GM12878 (cell line): Measurements from ENCODE around the gene AFF1. TPM values are rescaled to one million over a fixed set of nuclear protein-coding genes. Genes with fewer than 3 reads are reported as not detected.

Experiments
- ATAC-seq: fragments of 200-7000 bp; cut with Tn5 transposase; 3 replicates; pipeline ENCODE4 v1.9.1; 2020; ENCODE audit warnings: mild to moderate bottlenecking, moderate library complexity
- BruUV-seq: library from RNA; stranded (reverse); fragments of 400-500 nt; replicated peaks from 2 replicates; lab custom pipeline; 2021; lab: Mats Ljungman, UMichigan
- CTCF ChIA-PET: fragments of 300-600 bp; sonication (Branson Sonifier 250); formaldehyde crosslinking; extraction: SDS; loops from one replicate; lab custom pipeline; 2021; ENCODE audit warnings: inconsistent platforms; lab: Yijun Ruan, JAX
- POLR2A ChIA-PET: fragments of 350-600 bp; formaldehyde crosslinking; extraction: SDS; loops from one replicate; lab custom pipeline; 2021; ENCODE audit warnings: inconsistent platforms; lab: Charles Lee
- RAD21 ChIA-PET: fragments of 300-600 bp; sonication (Branson Sonifier 250); formaldehyde crosslinking; loops from one replicate; lab custom pipeline; 2023; ENCODE audit warnings: antibody characterized with exemption; ENCODE audit not compliant: unreplicated experiment; lab: Charles Lee
- SMC1A ChIA-PET: fragments of 300-600 bp; sonication (Branson Sonifier 250); formaldehyde crosslinking; loops from one replicate; lab custom pipeline; 2023; ENCODE audit not compliant: unreplicated experiment, uncharacterized antibody; lab: Charles Lee
- DNase-seq: peaks from one replicate; pipeline ENCODE4 v3.0.0-alpha.2; 2011; ENCODE audit warnings: low read depth, low spot score
- FAIRE-seq: peaks from 3 replicates; lab custom pipeline; 2011; peaks lifted over from hg19 to GRCh38; lab: Jason Lieb, UNC
- H2AFZ ChIP-seq: 2 replicates; pipeline ENCODE4 v1.6.0; 2011; ENCODE audit warnings: low read depth, low read length, control low read depth; ENCODE audit not compliant: control insufficient read depth
- H3K27ac ChIP-seq: 2 replicates; pipeline ENCODE4 v1.5.1; 2011; ENCODE audit warnings: control low read depth; ENCODE audit not compliant: control insufficient read depth, insufficient read depth
- H3K27me3 ChIP-seq, 2 experiments: replicated peaks in 1 of 2; 2 replicates each; pipeline versions ENCODE4 v1.6.0 to v1.6.1; 2011; ENCODE audit warnings: low read length in 1 of 2; ENCODE audit not compliant: control insufficient read depth in 2 of 2, insufficient read depth in 2 of 2
- H3K36me3 ChIP-seq, 2 experiments: 2 replicates each; pipeline ENCODE4 v1.5.1; 2011; ENCODE audit warnings: low read length in 1 of 2; ENCODE audit not compliant: control insufficient read depth in 2 of 2, insufficient read depth in 2 of 2
- H3K4me1 ChIP-seq: 2 replicates; pipeline ENCODE4 v1.6.1; 2011; ENCODE audit warnings: mild to moderate bottlenecking, low read length, moderate library complexity, mixed read lengths; ENCODE audit not compliant: control insufficient read depth, insufficient read depth
- H3K4me2 ChIP-seq: 2 replicates; pipeline ENCODE4 v1.6.0; 2011; ENCODE audit warnings: control low read depth; ENCODE audit not compliant: control insufficient read depth, insufficient read depth
- H3K4me3 ChIP-seq: fragments of 200-600 bp; sonication (generic); 2 replicates; pipeline ENCODE4 v1.5.1; 2016
- H3K79me2 ChIP-seq: 2 replicates; pipeline ENCODE4 v1.6.0; 2011; ENCODE audit warnings: low read length; ENCODE audit not compliant: control insufficient read depth, insufficient read depth
- H3K9ac ChIP-seq: 2 replicates; pipeline ENCODE4 v1.8.0; 2011; ENCODE audit warnings: low read length, control low read depth, mixed read lengths; ENCODE audit not compliant: control insufficient read depth, insufficient read depth
- H3K9me3 ChIP-seq: replicated peaks from 3 replicates; pipeline ENCODE4 v1.5.1; 2011; ENCODE audit warnings: mild to moderate bottlenecking, low read length; ENCODE audit not compliant: control insufficient read depth, insufficient read depth
- H4K20me1 ChIP-seq: 2 replicates; pipeline ENCODE4 v1.6.0; 2011; ENCODE audit not compliant: control insufficient read depth, insufficient read depth
- CBX3 ChIP-seq: fragments of 200-600 bp; sonication (generic); IDR thresholded peaks from 2 replicates; pipeline ENCODE4 v1.6.1; 2016; ENCODE audit warnings: low read depth, borderline replicate concordance
- CBX5 ChIP-seq: sonication (generic); IDR thresholded peaks from 2 replicates; pipeline ENCODE4 v1.6.1; 2016; ENCODE audit warnings: low read depth, moderate library complexity, mild to moderate bottlenecking, inconsistent platforms
- MYB ChIP-seq: fragments of 150-350 bp; IDR thresholded peaks from 2 replicates; pipeline ENCODE4 v1.6.1; 2014; ENCODE audit warnings: mild to moderate bottlenecking, low read depth, low read length, borderline replicate concordance
- RFX5 ChIP-seq: IDR thresholded peaks from 2 replicates; pipeline ENCODE4 v1.6.1; 2011; ENCODE audit warnings: low read depth, low read length, improper control_type of control experiment
- RUNX3 ChIP-seq: IDR thresholded peaks from 2 replicates; pipeline ENCODE4 v1.6.1; 2012; ENCODE audit warnings: low read length, inconsistent platforms
- WGBS: methylation state at CpG from one replicate; pipeline ENCODE4 v1.1.6; 2016; ENCODE audit warnings: low lambda C conversion rate; ENCODE audit not compliant: insufficient replicate concordance, insufficient coverage; ENCODE audit errors: missing lambda C conversion rate; 5-methylcytosine and 5-hydroxymethylcytosine counted together
- in situ Hi-C: fragments of 300-500 bp; cut with MboI; formaldehyde crosslinking; loops from 9 replicates; pipeline ENCODE4 v1.14.3; 2018; ENCODE audit warnings: mixed read lengths
- intact Hi-C: fragments of 100-400 bp; cut with micrococcal nuclease; formaldehyde crosslinking; loops from one replicate; pipeline ENCODE4 v1.14.2; 2022; ENCODE audit not compliant: unreplicated experiment
- polyA plus RNA-seq, 11 experiments: library from polyadenylated mRNA; depleted of rRNA in 4 of 11; unstranded in 6 of 11; stranded (reverse) in 5 of 11; fragments of >200 nt; fragmentation: Nextera tagmentation in 4 of 11; fragmentation: Illumina TruSeq in 1 of 11; extraction: Ambion mirVana in 4 of 11; extraction: Trizol in 1 of 11; gene quantifications; 1 replicate in 1 of 11; 2 replicates in 10 of 11; pipeline versions ENCODE4 v1.2.1 to v1.2.3, GENCODE V29; 2011 to 2016; ENCODE audit warnings: inconsistent platforms in 2 of 11, missing spikeins in 2 of 11, low read depth in 1 of 11
- total RNA-seq, 4 experiments: library from RNA; depleted of rRNA in 3 of 4; stranded (reverse); fragments of >200 nt in 3 of 4; fragmentation: Illumina TruSeq in 1 of 4; extraction: Trizol in 1 of 4; gene quantifications; 2 replicates each; pipeline versions ENCODE4 v1.2.1 to v1.2.3, GENCODE V29; 2013 to 2021
- TF ChIP-seq, protein P1 (sequence below): fragments of 450-650 bp; IDR thresholded peaks from 2 replicates; pipeline ENCODE4 v1.6.1; 2017; ENCODE audit warnings: mild to moderate bottlenecking
- TF ChIP-seq, protein P2 (sequence below): IDR thresholded peaks from 2 replicates; pipeline ENCODE4 v1.6.1; 2011; ENCODE audit warnings: mild to moderate bottlenecking, low read depth, low read length, moderate library complexity; ENCODE audit not compliant: insufficient replicate concordance

The AFF1 gene
- total and polyA plus RNA-seq, 10 of the 15 experiments (the other 5 are each of a cell fraction or from before 2014, with no cell fraction given): 3.5 to 56.1 (median 21.5) TPM

GRCh38 chr4:86971355-86971683, 36.5 kb downstream of the AFF1 start:
- ChIA-PET RAD21 (interaction anchor here (0.5 to 1.9 kb wide), 8 partner anchors 8 to 1563 kb away, joined by 3 to 6 read pairs (median 4); no protein-coding TSS in a partner anchor), SMC1A (interaction anchor here (0.8 to 2.2 kb wide), 14 partner anchors 10 to 121 kb away, joined by 3 to 12 read pairs (median 4); partner anchors contain the start of gene AFF1), CTCF (interaction anchor here (1.0 to 1.7 kb wide), 5 partner anchors 9 to 473 kb away, joined by 3 to 7 read pairs (median 4); no protein-coding TSS in a partner anchor), POLR2A (interaction anchor here (0.6 to 2.9 kb wide), 5 partner anchors 11 to 33 kb away, joined by 3 to 25 read pairs (median 6); no protein-coding TSS in a partner anchor)
- intact Hi-C loops: no loop called here
- BruUV-seq: no TSS peak
- H3K27ac ChIP-seq: no peak overlapping the region; the same call in 1 of the 2 replicates
- H3K9ac ChIP-seq: no peak overlapping the region
- no peak overlapping the region for H2AFZ ChIP-seq
- ATAC-seq (no peak), FAIRE-seq (no peak), DNase-seq (no peak)
- no peaks in the 10 kb centered on the region for H4K20me1 ChIP-seq
- H3K79me2 ChIP-seq: peaks cover 66% of the 10 kb centered on the region
- no peak overlapping the region for H3K4me3 ChIP-seq
- no peak overlapping the region for H3K4me2 ChIP-seq
- no peaks in the 10 kb centered on the region for H3K9me3 ChIP-seq
- in situ Hi-C loops: no loop called here
- H3K27me3 ChIP-seq: no peaks in the 10 kb centered on the region
- no peak for TF ChIP-seq RFX5
- TF ChIP-seq CBX3: no peak
- no peak for TF ChIP-seq RUNX3
- TF ChIP-seq, protein P1, sequence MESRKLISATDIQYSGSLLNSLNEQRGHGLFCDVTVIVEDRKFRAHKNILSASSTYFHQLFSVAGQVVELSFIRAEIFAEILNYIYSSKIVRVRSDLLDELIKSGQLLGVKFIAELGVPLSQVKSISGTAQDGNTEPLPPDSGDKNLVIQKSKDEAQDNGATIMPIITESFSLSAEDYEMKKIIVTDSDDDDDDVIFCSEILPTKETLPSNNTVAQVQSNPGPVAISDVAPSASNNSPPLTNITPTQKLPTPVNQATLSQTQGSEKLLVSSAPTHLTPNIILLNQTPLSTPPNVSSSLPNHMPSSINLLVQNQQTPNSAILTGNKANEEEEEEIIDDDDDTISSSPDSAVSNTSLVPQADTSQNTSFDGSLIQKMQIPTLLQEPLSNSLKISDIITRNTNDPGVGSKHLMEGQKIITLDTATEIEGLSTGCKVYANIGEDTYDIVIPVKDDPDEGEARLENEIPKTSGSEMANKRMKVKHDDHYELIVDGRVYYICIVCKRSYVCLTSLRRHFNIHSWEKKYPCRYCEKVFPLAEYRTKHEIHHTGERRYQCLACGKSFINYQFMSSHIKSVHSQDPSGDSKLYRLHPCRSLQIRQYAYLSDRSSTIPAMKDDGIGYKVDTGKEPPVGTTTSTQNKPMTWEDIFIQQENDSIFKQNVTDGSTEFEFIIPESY: no peak
- no peak for TF ChIP-seq MYB
- H3K36me3 ChIP-seq: no peaks in the 10 kb centered on the region
- peaks cover 13% of the 10 kb centered on the region for H3K4me1 ChIP-seq

- Histone ChIP-seq H3K4me2 (no peak overlapping the region), H4K20me1 (no peaks in the 10 kb centered on the region), H3K27ac (peak overlapping the region; percentile 15; the same call in 1 of the 2 replicates), H3K4me1 (peaks cover 20% of the 10 kb centered on the region), H3K27me3 (no peaks in the 10 kb centered on the region), H3K79me2 (peaks cover 70% of the 10 kb centered on the region), H2AFZ (no peak overlapping the region), H3K36me3 (no peaks in the 10 kb centered on the region), H3K9me3 (no peaks in the 10 kb centered on the region), H3K9ac (no peak overlapping the region), H3K4me3 (no peak overlapping the region)
- 84% methylated on average over 3 of the region's 3 CpGs for WGBS
- TF ChIP-seq CBX5: no peak
- TF ChIP-seq, protein P2, sequence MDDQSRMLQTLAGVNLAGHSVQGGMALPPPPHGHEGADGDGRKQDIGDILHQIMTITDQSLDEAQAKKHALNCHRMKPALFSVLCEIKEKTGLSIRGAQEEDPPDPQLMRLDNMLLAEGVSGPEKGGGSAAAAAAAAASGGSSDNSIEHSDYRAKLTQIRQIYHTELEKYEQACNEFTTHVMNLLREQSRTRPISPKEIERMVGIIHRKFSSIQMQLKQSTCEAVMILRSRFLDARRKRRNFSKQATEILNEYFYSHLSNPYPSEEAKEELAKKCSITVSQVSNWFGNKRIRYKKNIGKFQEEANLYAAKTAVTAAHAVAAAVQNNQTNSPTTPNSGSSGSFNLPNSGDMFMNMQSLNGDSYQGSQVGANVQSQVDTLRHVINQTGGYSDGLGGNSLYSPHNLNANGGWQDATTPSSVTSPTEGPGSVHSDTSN: no peak
- ChIA-PET CTCF (no interaction called here), SMC1A (interaction anchor here (0.7 to 1.9 kb wide), 6 partner anchors 9 to 124 kb away, joined by 3 to 6 read pairs (median 4); partner anchors contain the start of gene AFF1), POLR2A (interaction anchor here (2.9 kb wide), 1 partner anchor 12 kb away, joined by 25 read pairs; no protein-coding TSS in a partner anchor), RAD21 (no interaction called here)
- ATAC-seq (no peak), FAIRE-seq (peak; percentile 35), DNase-seq (no peak)
- intact Hi-C loops: no loop called here
- in situ Hi-C loops: no loop called here
- no TSS peak for BruUV-seq
Measured at GRCh38 chr4:86972997-86973396, 38.2 kb downstream of the AFF1 start.
